H1 (cell line): ENCODE results near the gene WDR1. TPM values are rescaled to one million over a fixed set of nuclear protein-coding genes. Genes with fewer than 3 reads are reported as not detected.

Experiments used
- CTCF ChIA-PET: fragments of 300-600 bp; sonication (Branson Sonifier 250); formaldehyde crosslinking; loops from one replicate; lab custom pipeline; 2021; ENCODE audit not compliant: partially characterized antibody; lab: Charles Lee
- POLR2A ChIA-PET: fragments of 300-600 bp; sonication (Branson Sonifier 250); formaldehyde crosslinking; loops from one replicate; lab custom pipeline; 2021; ENCODE audit warnings: inconsistent platforms; ENCODE audit not compliant: partially characterized antibody; lab: Charles Lee
- DNase-seq, 2 experiments: peaks; one replicate each; pipeline versions ENCODE4 v3.0.0 to v3.0.0-alpha.2; 2010 to 2022; ENCODE audit warnings: low spot score in 2 of 2, low read depth in 1 of 2, mixed read lengths in 1 of 2
- FAIRE-seq: peaks from 2 replicates; lab custom pipeline; 2011; peaks lifted over from hg19 to GRCh38; lab: Jason Lieb, UNC
- H2AFZ ChIP-seq: 2 replicates; pipeline ENCODE4 v1.8.1; 2012; ENCODE audit warnings: low read length, inconsistent platforms
- H2AK5ac ChIP-seq: 2 replicates; pipeline ENCODE4 v1.6.1; 2013; ENCODE audit warnings: low read depth, low read length
- H2BK120ac ChIP-seq: replicated peaks from 2 replicates; pipeline ENCODE3; 2013; ENCODE audit warnings: low read depth, low read length, inconsistent platforms
- H2BK12ac ChIP-seq: 2 replicates; pipeline ENCODE4 v1.6.1; 2013; ENCODE audit warnings: low read depth, low read length
- H2BK15ac ChIP-seq: 2 replicates; pipeline ENCODE4 v1.6.1; 2013; ENCODE audit warnings: low read length
- H2BK20ac ChIP-seq: 2 replicates; pipeline ENCODE4 v1.6.1; 2013; ENCODE audit warnings: low read length
- H2BK5ac ChIP-seq: 2 replicates; pipeline ENCODE4 v1.6.1; 2013; ENCODE audit warnings: low read depth, low read length
- H3K14ac ChIP-seq: 2 replicates; pipeline ENCODE4 v1.6.1; 2013; ENCODE audit warnings: inconsistent platforms; ENCODE audit not compliant: insufficient read length
- H3K18ac ChIP-seq: 2 replicates; pipeline ENCODE4 v1.6.1; 2013; ENCODE audit warnings: low read length; ENCODE audit errors: extremely low read depth
- H3K23ac ChIP-seq: 2 replicates; pipeline ENCODE4 v1.6.1; 2013; ENCODE audit warnings: inconsistent platforms; ENCODE audit not compliant: insufficient read length
- H3K23me2 ChIP-seq: 2 replicates; pipeline ENCODE4 v1.6.1; 2013; ENCODE audit warnings: low read depth, low read length
- H3K27ac ChIP-seq: 2 replicates; pipeline ENCODE4 v1.6.1; 2011; ENCODE audit warnings: low read depth, low read length, inconsistent platforms
- H3K27me3 ChIP-seq, 4 experiments: replicated peaks in 1 of 4; 1 replicate in 1 of 4; 2 replicates in 3 of 4; pipeline versions ENCODE4 v1.6.1 to v1.8.1; 2011 to 2013; ENCODE audit warnings: low read length in 3 of 4, mild to moderate bottlenecking in 3 of 4, inconsistent platforms in 2 of 4, mixed read lengths in 2 of 4, moderate library complexity in 1 of 4; ENCODE audit not compliant: control insufficient read depth in 3 of 4, insufficient read depth in 3 of 4; ENCODE audit errors: extremely low read depth in 1 of 4
- H3K36me3 ChIP-seq, 4 experiments: 2 replicates each; pipeline versions ENCODE4 v1.6.1 to v1.8.1; 2011 to 2013; ENCODE audit warnings: mild to moderate bottlenecking in 4 of 4, low read length in 3 of 4, moderate library complexity in 2 of 4, control low read depth in 1 of 4, inconsistent platforms in 1 of 4; ENCODE audit not compliant: insufficient read depth in 4 of 4, control insufficient read depth in 2 of 4
- H3K4ac ChIP-seq: replicated peaks from 2 replicates; pipeline ENCODE3; 2013; ENCODE audit warnings: low read length, low read depth, mixed read lengths, inconsistent platforms; ENCODE audit not compliant: insufficient read length
- H3K4me1 ChIP-seq, 4 experiments: replicated peaks in 1 of 4; 1 replicate in 1 of 4; 2 replicates in 3 of 4; pipeline versions ENCODE4 v1.6.1 to v1.8.1; 2011 to 2013; ENCODE audit warnings: low read length in 3 of 4, inconsistent platforms in 2 of 4, mixed read lengths in 1 of 4; ENCODE audit not compliant: insufficient read depth in 4 of 4, control insufficient read depth in 3 of 4
- H3K4me2 ChIP-seq, 2 experiments: 2 replicates each; pipeline versions ENCODE4 v1.6.1 to v1.8.1; 2011 to 2013; ENCODE audit warnings: low read depth in 2 of 2, low read length in 2 of 2, control low read depth in 1 of 2, inconsistent platforms in 1 of 2, mild to moderate bottlenecking in 1 of 2; ENCODE audit not compliant: insufficient read depth in 1 of 2
- H3K4me3 ChIP-seq, 4 experiments: fragments of 200-600, 300-600 bp in 1 of 4; sonication (generic), shearing (Covaris generic), sonication (Bioruptor Twin) in 1 of 4; 2 replicates each; pipeline versions ENCODE4 v1.5.1 to v1.8.1; 2011 to 2016; ENCODE audit warnings: low read length in 4 of 4, low read depth in 3 of 4, control low read depth in 2 of 4, inconsistent platforms in 2 of 4, mild to moderate bottlenecking in 2 of 4, mixed read lengths in 1 of 4, moderate library complexity in 1 of 4; ENCODE audit not compliant: insufficient read depth in 2 of 4; ENCODE audit errors: extremely low read depth in 1 of 4
- H3K56ac ChIP-seq: replicated peaks from 2 replicates; pipeline ENCODE3; 2013; ENCODE audit warnings: low read depth, mild to moderate bottlenecking, mixed read lengths, low read length, inconsistent platforms; ENCODE audit not compliant: insufficient read length
- H3K79me1 ChIP-seq: 2 replicates; pipeline ENCODE4 v1.6.1; 2013; ENCODE audit warnings: low read depth, low read length, control low read depth
- H3K79me2 ChIP-seq, 2 experiments: 2 replicates each; pipeline versions ENCODE4 v1.6.1 to v1.8.1; 2012 to 2013; ENCODE audit warnings: low read length in 2 of 2, mild to moderate bottlenecking in 2 of 2, inconsistent platforms in 1 of 2; ENCODE audit not compliant: insufficient read depth in 2 of 2, control insufficient read depth in 1 of 2
- H3K9ac ChIP-seq, 4 experiments: replicated peaks in 1 of 4; 1 replicate in 1 of 4; 2 replicates in 3 of 4; pipeline versions ENCODE4 v1.6.1 to v1.8.1; 2011 to 2013; ENCODE audit warnings: low read depth in 3 of 4, low read length in 3 of 4, control low read depth in 2 of 4, mild to moderate bottlenecking in 2 of 4, moderate library complexity in 2 of 4, inconsistent platforms in 1 of 4; ENCODE audit errors: extremely low read depth in 1 of 4
- H3K9me3 ChIP-seq, 2 experiments: 2 replicates each; pipeline versions ENCODE4 v1.6.1 to v1.8.1; 2012 to 2013; ENCODE audit warnings: mild to moderate bottlenecking in 2 of 2, moderate library complexity in 2 of 2, control low read depth in 1 of 2, inconsistent platforms in 1 of 2, low read depth in 1 of 2, low read length in 1 of 2, mixed read lengths in 1 of 2; ENCODE audit not compliant: insufficient read depth in 2 of 2
- H4K20me1 ChIP-seq, 2 experiments: replicated peaks in 1 of 2; 2 replicates each; pipeline versions ENCODE3 to v1.8.1; 2011 to 2013; ENCODE audit warnings: inconsistent platforms in 2 of 2, low read length in 2 of 2, mild to moderate bottlenecking in 1 of 2; ENCODE audit not compliant: insufficient read depth in 2 of 2, control insufficient read depth in 1 of 2
- H4K5ac ChIP-seq: 2 replicates; pipeline ENCODE4 v1.6.1; 2013; ENCODE audit warnings: low read length, low read depth, mixed read lengths, inconsistent platforms; ENCODE audit not compliant: insufficient read length
- H4K8ac ChIP-seq: 2 replicates; pipeline ENCODE4 v1.8.0; 2013; ENCODE audit warnings: mild to moderate bottlenecking, moderate library complexity, low read length, inconsistent platforms; ENCODE audit not compliant: insufficient read depth; ENCODE audit errors: extremely low read depth
- H4K91ac ChIP-seq: replicated peaks from 2 replicates; pipeline ENCODE3; 2013; ENCODE audit warnings: low read length, mixed read lengths, inconsistent platforms; ENCODE audit not compliant: insufficient read length
- CEBPB ChIP-seq: IDR thresholded peaks from 2 replicates; pipeline ENCODE4 v1.6.1; 2012; ENCODE audit warnings: low read depth, low read length
- E2F6 ChIP-seq: IDR thresholded peaks from 2 replicates; pipeline ENCODE4 v1.6.1; 2012; ENCODE audit warnings: inconsistent platforms
- FOSL1 ChIP-seq: IDR thresholded peaks from 2 replicates; pipeline ENCODE4 v1.6.1; 2011; ENCODE audit warnings: mild to moderate bottlenecking, low read depth, low read length, moderate library complexity; ENCODE audit not compliant: insufficient read depth
- KDM4A ChIP-seq: IDR thresholded peaks from one replicate; pipeline ENCODE4 v1.7.1; 2012; ENCODE audit warnings: low read depth, mild to moderate bottlenecking, moderate library complexity, low read length, inconsistent platforms; ENCODE audit not compliant: severe bottlenecking
- MAFK ChIP-seq: IDR thresholded peaks from 2 replicates; pipeline ENCODE4 v1.6.1; 2012; ENCODE audit warnings: low read depth, mild to moderate bottlenecking, improper control_type of control experiment, low read length
- NANOG ChIP-seq: IDR thresholded peaks from 2 replicates; pipeline ENCODE4 v1.6.1; 2011; ENCODE audit warnings: low read length, low read depth, mild to moderate bottlenecking, inconsistent platforms; ENCODE audit not compliant: insufficient read depth, poor library complexity, severe bottlenecking
- PHF8 ChIP-seq: fragments of 200-600 bp; sonication (generic); conservative IDR thresholded peaks from 2 replicates; pipeline ENCODE4 v1.7.1; 2012; ENCODE audit warnings: low read depth, mild to moderate bottlenecking, inconsistent platforms, low read length, moderate library complexity
- SUZ12 ChIP-seq: fragments of 200-600 bp; sonication (generic); IDR thresholded peaks from 2 replicates; pipeline ENCODE4 v1.6.1; 2012; ENCODE audit warnings: mild to moderate bottlenecking, inconsistent platforms, low read length, moderate library complexity, mixed read lengths
- TCF12 ChIP-seq: IDR thresholded peaks from 2 replicates; pipeline ENCODE4 v1.6.1; 2011; ENCODE audit warnings: low read depth, mild to moderate bottlenecking, low read length
- ZNF274 ChIP-seq: IDR thresholded peaks from 2 replicates; pipeline ENCODE4 v1.7.0; 2012; ENCODE audit warnings: low read length, borderline replicate concordance; ENCODE audit errors: extremely low read depth
- WGBS, 2 experiments: shearing (Covaris generic) in 1 of 2; methylation state at CpG; one replicate each; pipeline versions ENCODE4 v1.1.6 to v1.1.7; 2013 to 2015; ENCODE audit warnings: low lambda C conversion rate in 2 of 2, mixed read lengths in 2 of 2, inconsistent platforms in 1 of 2, low coverage in 1 of 2, missing lambda C conversion rate in 1 of 2; ENCODE audit not compliant: insufficient replicate concordance in 2 of 2, insufficient coverage in 1 of 2, insufficient read length in 1 of 2; ENCODE audit errors: extremely low coverage in 1 of 2, missing lambda C conversion rate in 1 of 2; 5-methylcytosine and 5-hydroxymethylcytosine counted together
- polyA plus RNA-seq, 7 experiments: library from polyadenylated mRNA; depleted of rRNA in 3 of 7; stranded (reverse) in 5 of 7; unstranded in 2 of 7; fragments of >200 nt in 5 of 7; fragments of 200-250 nt in 2 of 7; gene quantifications; 1 replicate in 5 of 7; 2 replicates in 1 of 7; 4 replicates in 1 of 7; pipeline versions ENCODE4 v1.2.1 to v1.2.3, GENCODE V29; 2011 to 2013; ENCODE audit warnings: missing spikeins in 2 of 7, mixed read lengths in 2 of 7
- total RNA-seq: library from RNA; stranded (reverse); fragmentation: NEBNext Ultra II Directional; extraction: Animal tissue kit (Norgen Biotek cat#: 25700); gene quantifications from 2 replicates; pipeline ENCODE4 v1.2.1, GENCODE V29; 2021

WDR1 gene
- total and polyA plus RNA-seq, 2 of the 8 experiments (the other 6 are each of a cell fraction or from before 2014, with no cell fraction given), result 315 to 377 TPM

- 98% methylated on average over 11 of the region's 13 CpGs; no CpG with 5 or more reads in 1 of the 2 experiments for WGBS, 2 experiments
- H3K56ac ChIP-seq, result no peak overlapping the region
- H3K79me2 ChIP-seq, result peaks cover 0 to 99% of the 10 kb centered on the region in 2 experiments; a peak in 2 of 4 replicates
- peaks cover 36% of the 10 kb centered on the region for H3K79me1 ChIP-seq
- no peak overlapping the region for H4K8ac ChIP-seq
- no peaks in the 10 kb centered on the region; the same call in 1 of the 2 replicates for H3K23me2 ChIP-seq
- H3K27me3 ChIP-seq, result no peaks in the 10 kb centered on the region
- no peak overlapping the region for H2AK5ac ChIP-seq
- no peak overlapping the region for H2BK12ac ChIP-seq
- no peak overlapping the region for H3K9ac ChIP-seq
- H4K5ac ChIP-seq, result no peak overlapping the region
- H2BK20ac ChIP-seq, result no peak overlapping the region
- H3K14ac ChIP-seq, result no peak overlapping the region
- no peak overlapping the region for H3K18ac ChIP-seq
- H3K4ac ChIP-seq, result no peak overlapping the region
- no peak overlapping the region for H3K23ac ChIP-seq
- peaks cover 34 to 57% of the 10 kb centered on the region in 2 experiments for H4K20me1 ChIP-seq
- no peak overlapping the region; the same call in 1 of the 2 replicates for H2BK5ac ChIP-seq
- H4K91ac ChIP-seq, result no peak overlapping the region
- no peak for TF ChIP-seq PHF8
- no peak for TF ChIP-seq NANOG
- TF ChIP-seq MAFK, result no peak
- no peak for TF ChIP-seq TCF12
- no peak for TF ChIP-seq FOSL1
- no peak for TF ChIP-seq E2F6
- no peak for TF ChIP-seq SUZ12
- no peak for TF ChIP-seq CEBPB
- TF ChIP-seq ZNF274, result no peak
- TF ChIP-seq KDM4A, result no peak
- H3K4me3 ChIP-seq, result no peak overlapping the region
- H3K4me2 ChIP-seq, result no peak overlapping the region
- ChIA-PET POLR2A (interaction anchor here (0.6 to 14.7 kb wide), 9 partner anchors 10 to 30 kb away, joined by 3 to 197 read pairs (median 4); partner anchors contain the start of gene WDR1), CTCF (interaction anchor here (1.1 kb wide), 1 partner anchor 15 kb away, joined by 3 read pairs; no protein-coding TSS in a partner anchor)
- no peak for DNase-seq
- no peak for FAIRE-seq
- H3K36me3 ChIP-seq, result peaks cover 39 to 92% (median 68%) of the 10 kb centered on the region in 4 experiments
- H2BK120ac ChIP-seq, result no peak overlapping the region
- H3K9me3 ChIP-seq, result no peaks in the 10 kb centered on the region
- H2BK15ac ChIP-seq, result no peak overlapping the region
- H3K4me1 ChIP-seq, result peaks cover 0 to 16% (median 9%) of the 10 kb centered on the region in 4 experiments; a peak in 5 of 7 replicates
- H2AFZ ChIP-seq, result no peak overlapping the region
- H3K27ac ChIP-seq, result no peak overlapping the region
These were observed 21.2 kb downstream of the WDR1 start for GRCh38 chr4:10095296-10095991.
